Nephron (organoid): ENCODE measurements around the gene SOD1.
A peak's percentile ranks its signal among the peaks of the same experiment; 100 is the strongest.

Experiments
- H3K27ac Mint-ChIP-seq, 3 experiments: 2 replicates each; pipeline ENCODE4 v1.8.0; 2020; ENCODE audit warnings: mixed read lengths in 3 of 3, mild to moderate bottlenecking in 2 of 3, moderate library complexity in 1 of 3
- H3K27me3 Mint-ChIP-seq: 2 replicates; pipeline ENCODE4 v1.8.0; 2021; ENCODE audit warnings: low read depth, mild to moderate bottlenecking, moderate library complexity, mixed read lengths
- H3K36me3 Mint-ChIP-seq: 2 replicates; pipeline ENCODE4 v1.8.0; 2020; ENCODE audit warnings: low read depth, mixed read lengths
- H3K4me1 Mint-ChIP-seq: 2 replicates; pipeline ENCODE4 v1.8.0; 2020; ENCODE audit warnings: mixed read lengths
- H3K4me3 Mint-ChIP-seq, 3 experiments: 2 replicates each; pipeline ENCODE4 v1.8.0; 2020; ENCODE audit warnings: mild to moderate bottlenecking in 3 of 3, mixed read lengths in 3 of 3, moderate library complexity in 2 of 3
- H3K9me3 Mint-ChIP-seq: 2 replicates; pipeline ENCODE4 v1.8.0; 2020; ENCODE audit warnings: mixed read lengths
- CTCF ChIP-seq, 3 experiments: fragments of 200-600 bp; sonication (generic); IDR thresholded peaks; one replicate each; pipeline ENCODE4 v1.5.0; 2021; ENCODE audit warnings: antibody characterized with exemption in 3 of 3; ENCODE audit not compliant: unreplicated experiment in 3 of 3

The SOD1 gene

GRCh38 chr21:31671146-31671716, 11.7 kb downstream of the SOD1 start:
- peak overlapping the region; percentile 4 to 39 (median 31) for H3K27ac Mint-ChIP-seq
- H3K36me3 Mint-ChIP-seq, result peaks cover 50% of the 10 kb centered on the region
- no peak overlapping the region for H3K4me3 Mint-ChIP-seq
- TF ChIP-seq CTCF (IDR thresholded peaks at IDR 0.05; ENCODE audit: unreplicated experiment in 3 of 3), result no peak
- peaks cover 14% of the 10 kb centered on the region for H3K4me1 Mint-ChIP-seq
- H3K27me3 Mint-ChIP-seq, result no peaks in the 10 kb centered on the region
- H3K9me3 Mint-ChIP-seq, result no peaks in the 10 kb centered on the region

DNA sequence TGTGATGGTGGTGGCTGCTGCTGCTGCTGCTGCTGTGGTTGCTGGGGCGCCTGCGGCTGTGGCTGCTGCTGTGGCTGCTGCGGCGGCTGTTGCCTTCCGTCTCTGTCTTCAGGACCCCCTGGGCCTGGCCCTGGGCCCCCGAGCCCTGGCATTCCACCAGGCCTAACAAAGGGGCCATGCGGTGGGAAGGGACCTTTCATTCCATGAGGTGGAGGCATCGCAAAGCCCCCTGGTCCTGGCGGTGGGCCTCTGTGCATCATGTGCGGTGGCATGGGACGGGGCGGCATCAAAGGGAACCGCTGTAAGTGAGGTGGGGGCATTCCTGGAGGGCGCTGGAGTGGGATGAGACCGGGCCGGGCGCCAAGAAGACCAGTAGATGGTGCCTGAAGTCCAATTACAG, 12.4 kb downstream of the SOD1 start:
- Mint-ChIP-seq H3K4me3 (no peak overlapping the region), H3K27me3 (no peaks in the 10 kb centered on the region), H3K36me3 (peaks cover 43% of the 10 kb centered on the region), H3K9me3 (no peaks in the 10 kb centered on the region), H3K27ac (peak overlapping the region; percentile 4 to 39 (median 31)), H3K4me1 (peaks cover 14% of the 10 kb centered on the region)
- TF ChIP-seq CTCF (IDR thresholded peaks at IDR 0.05; ENCODE audit: unreplicated experiment in 3 of 3), result no peak

DNA sequence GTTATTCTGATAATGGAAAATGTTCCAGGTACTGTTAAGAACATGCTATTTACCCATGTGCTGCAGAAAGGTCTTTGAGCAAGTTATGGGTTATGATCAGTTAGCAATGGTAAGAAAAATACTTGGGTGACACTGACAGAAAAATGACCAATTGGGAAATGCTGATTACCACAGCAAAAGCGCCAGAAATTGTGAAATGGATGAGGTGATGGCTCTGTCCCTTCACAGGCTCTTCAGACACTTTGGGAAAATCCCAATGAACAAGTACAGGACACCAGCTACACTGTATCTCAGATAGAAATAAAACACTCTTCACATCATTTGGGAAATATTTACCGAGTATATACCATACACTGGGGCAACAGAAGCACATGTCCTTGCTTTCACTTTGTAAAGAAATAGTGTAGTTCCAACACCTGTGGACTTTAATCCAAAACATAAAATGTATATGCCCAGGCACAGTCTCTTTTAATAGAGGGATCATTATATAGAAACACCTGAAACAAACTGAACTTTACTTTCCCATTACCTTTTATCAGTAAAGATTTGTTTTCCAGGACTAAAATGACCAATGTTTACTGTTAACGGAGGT, 13.9 kb downstream of the SOD1 start:
- Mint-ChIP-seq H3K9me3 (no peaks in the 10 kb centered on the region), H3K36me3 (peaks cover 28% of the 10 kb centered on the region), H3K27ac (no peak overlapping the region), H3K4me1 (peaks cover 14% of the 10 kb centered on the region), H3K27me3 (no peaks in the 10 kb centered on the region), H3K4me3 (no peak overlapping the region)
- TF ChIP-seq CTCF (IDR thresholded peaks at IDR 0.05; ENCODE audit: unreplicated experiment in 3 of 3), result no peak

DNA sequence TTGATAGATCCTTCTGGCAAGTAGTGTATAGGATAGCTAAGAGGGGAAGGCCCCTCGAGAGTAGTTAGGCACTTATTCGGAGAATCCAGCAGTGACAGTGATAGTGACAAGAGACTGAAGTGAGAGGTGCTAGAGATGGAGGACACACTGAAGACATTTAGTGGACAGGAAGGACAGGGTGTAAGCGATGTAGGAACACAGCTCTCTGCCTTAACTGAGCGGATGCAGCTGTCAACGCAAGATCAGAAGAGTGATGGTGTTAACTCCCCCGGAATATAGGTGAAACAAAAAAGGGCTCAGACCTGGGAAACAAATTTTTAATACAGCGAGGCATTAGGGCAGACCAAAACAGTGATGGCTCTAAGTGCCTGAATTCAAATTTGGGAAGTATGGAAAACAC, 15.8 kb downstream of the SOD1 start:
- Mint-ChIP-seq H3K36me3 (peaks cover 26% of the 10 kb centered on the region), H3K27ac (no peak overlapping the region), H3K4me1 (peaks cover 10% of the 10 kb centered on the region), H3K9me3 (no peaks in the 10 kb centered on the region), H3K4me3 (no peak overlapping the region), H3K27me3 (no peaks in the 10 kb centered on the region)
- no peak for TF ChIP-seq CTCF (IDR thresholded peaks at IDR 0.05; ENCODE audit: unreplicated experiment in 3 of 3)

DNA sequence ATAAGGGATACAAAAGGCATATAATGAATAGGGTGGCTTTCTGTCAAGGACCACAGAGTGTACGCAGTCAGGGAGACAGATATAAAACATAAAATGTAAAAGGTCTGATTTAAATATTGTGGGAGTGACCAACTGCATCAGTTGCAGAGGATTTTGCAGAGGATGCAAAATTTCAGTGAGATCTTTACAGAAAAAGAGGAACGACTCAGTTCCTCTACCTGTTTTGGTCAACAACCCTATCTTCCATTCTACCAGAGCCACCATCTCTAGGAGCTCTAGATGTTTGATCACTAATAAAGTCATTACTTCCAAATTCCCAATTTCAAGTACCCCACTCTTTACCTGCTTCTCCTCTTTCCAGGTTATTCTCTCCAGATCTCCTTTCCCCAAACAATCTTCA, 16.5 kb downstream of the SOD1 start:
- H3K4me1 Mint-ChIP-seq, result peaks cover 6% of the 10 kb centered on the region
- H3K36me3 Mint-ChIP-seq, result peaks cover 22% of the 10 kb centered on the region
- no peaks in the 10 kb centered on the region for H3K9me3 Mint-ChIP-seq
- H3K4me3 Mint-ChIP-seq, result no peak overlapping the region
- no peak overlapping the region for H3K27ac Mint-ChIP-seq
- no peaks in the 10 kb centered on the region for H3K27me3 Mint-ChIP-seq
- no peak for TF ChIP-seq CTCF (IDR thresholded peaks at IDR 0.05; ENCODE audit: unreplicated experiment in 3 of 3)

DNA sequence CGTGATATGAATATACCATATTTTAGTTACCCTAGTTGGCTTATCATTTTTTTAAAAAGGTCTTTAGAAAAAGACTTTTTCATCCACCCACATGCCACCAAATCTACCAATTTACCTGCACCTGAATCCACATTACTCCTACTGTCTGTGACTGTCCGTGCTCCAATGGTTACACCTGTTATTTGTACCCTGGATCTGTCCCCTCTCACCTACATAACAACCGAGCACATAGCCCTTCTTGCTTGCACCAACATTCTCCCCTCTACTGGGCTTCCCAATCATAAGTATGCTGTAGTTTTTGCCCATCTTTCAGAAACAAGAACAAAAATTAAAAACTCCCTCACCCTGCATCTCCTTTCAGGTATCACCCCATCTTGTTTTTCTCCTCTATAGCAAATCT, 17.6 kb downstream of the SOD1 start:
- Mint-ChIP-seq H3K27me3 (no peaks in the 10 kb centered on the region), H3K4me3 (no peak overlapping the region), H3K27ac (no peak overlapping the region), H3K36me3 (peaks cover 18% of the 10 kb centered on the region), H3K4me1 (no peaks in the 10 kb centered on the region), H3K9me3 (no peaks in the 10 kb centered on the region)
- TF ChIP-seq CTCF (IDR thresholded peaks at IDR 0.05; ENCODE audit: unreplicated experiment in 3 of 3), result no peak
